GM03348 (cell line): ENCODE measurements around the gene EPHB3.
"Not testable (repeated sequence)": the region's sequence is repeated elsewhere in the genome, so short reads cannot be mapped to it uniquely, and the experiment has no call there.

ENCODE experiments used
- DNase-seq: peaks from one replicate; pipeline ENCODE4 v3.0.0; 2012; ENCODE audit warnings: low spot score

Gene EPHB3

DNA sequence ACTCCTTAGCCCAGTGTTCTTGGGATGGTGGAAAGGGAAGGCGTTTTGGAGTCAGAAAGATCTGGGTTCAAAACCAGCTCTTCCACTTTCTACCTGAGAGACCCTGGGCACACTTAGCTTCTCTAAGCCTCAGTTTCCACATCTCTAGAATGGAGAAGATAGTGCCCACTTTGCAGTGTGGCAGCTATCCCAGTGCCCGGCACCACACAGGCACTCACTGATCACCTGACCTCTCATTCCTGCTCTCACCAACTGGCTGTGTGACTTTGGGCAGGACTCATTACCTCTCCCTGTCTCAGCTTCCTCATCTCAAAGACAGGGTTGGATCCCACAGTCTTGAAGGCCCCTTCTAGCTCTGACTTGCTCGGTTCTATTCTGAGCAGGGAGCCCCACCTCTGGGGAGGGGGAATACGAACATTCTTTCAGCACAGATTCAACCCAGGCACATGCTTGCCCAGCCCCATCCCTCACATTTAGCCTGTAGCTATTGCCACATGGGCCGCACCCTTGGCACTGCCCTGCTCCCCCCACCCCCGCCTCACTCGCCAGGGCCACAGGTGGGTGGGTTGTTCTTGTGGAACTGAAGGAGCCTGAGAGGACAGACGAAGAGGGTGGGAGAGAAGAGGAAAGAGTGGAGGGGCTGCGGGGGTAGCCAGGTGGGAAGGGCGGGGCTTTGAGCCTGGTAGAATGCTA, 39.2 kb downstream of the EPHB3 start:
- DNase-seq = no peak

DNA sequence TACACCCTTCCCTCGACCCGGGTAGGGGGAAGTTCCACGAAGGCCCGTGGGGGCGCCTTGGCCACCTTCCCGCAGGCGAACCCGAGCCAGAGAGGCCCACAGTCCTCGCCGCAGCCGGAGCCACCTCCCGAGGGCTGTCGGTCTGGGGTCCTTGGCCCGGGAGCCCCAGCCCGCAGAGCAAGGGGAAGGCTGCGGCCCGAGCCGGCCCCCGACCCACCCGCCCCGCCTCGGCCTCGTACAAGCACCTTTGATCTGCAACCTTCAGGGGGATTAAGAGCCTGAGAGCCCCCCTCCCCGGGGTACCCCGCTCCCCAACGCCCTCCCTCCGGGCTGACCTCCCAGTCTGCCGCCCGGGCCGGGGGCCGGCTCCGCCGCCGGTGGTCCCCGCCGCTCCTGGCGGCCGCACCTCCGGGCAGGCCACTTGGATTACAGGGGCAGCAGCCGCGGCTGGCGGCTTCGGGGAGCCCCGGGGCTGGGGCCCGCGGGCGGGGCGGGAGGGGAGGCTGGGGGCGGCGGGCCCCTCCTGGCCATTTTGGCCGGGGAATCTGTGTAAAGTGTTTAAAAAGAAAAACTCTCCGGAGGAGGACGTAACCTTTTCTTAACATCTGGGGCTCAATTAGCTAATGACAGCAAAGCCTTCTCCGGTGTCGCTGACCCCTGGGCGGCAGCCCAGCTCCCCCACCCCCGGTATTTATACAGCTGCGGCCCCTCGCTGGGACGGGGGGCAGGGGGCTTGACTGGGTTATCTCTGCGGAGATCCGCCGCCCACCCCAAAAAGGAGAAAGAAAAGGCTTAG, 40.2 kb downstream of the EPHB3 start:
- DNase-seq = no peak

DNA sequence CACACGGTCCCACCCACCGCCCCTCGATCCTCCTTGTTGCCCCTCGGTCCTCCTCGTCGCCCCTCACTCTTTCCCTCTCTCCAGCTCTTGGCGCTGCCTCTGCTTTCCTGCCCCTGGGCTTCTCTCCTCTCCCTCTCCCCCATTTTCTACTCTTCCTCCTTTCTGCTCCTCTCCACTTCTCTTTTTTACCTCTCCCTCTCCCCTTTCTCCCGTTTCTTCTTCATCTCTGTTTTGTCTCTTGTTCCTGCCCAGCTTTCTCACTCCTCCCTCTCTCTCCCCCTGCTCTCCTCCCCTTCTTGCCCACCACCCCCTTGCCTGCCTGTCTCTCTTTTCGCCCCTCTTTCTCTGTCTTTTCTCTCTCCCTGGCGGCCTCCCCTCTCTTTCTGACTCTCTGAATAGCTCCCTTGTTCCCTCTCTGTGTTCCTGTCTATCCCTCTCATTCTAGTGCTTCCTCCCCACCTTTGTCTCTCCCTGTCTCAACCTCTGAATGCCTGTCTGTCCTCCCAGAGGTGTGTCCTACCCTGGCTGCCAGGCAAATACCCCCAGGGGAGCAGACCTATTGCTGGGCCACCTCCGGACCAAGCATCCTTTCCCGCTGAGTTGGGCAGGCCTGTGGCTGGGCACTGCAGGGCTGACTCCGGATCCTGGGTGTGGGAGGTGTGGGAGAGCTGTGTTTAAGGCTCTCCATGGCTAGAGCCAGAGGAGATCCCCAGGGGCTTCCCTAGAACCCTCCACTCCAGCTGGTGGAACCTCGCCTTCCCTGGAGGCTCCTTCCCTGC, 41.0 kb downstream of the EPHB3 start:
- DNase-seq = no peak

DNA sequence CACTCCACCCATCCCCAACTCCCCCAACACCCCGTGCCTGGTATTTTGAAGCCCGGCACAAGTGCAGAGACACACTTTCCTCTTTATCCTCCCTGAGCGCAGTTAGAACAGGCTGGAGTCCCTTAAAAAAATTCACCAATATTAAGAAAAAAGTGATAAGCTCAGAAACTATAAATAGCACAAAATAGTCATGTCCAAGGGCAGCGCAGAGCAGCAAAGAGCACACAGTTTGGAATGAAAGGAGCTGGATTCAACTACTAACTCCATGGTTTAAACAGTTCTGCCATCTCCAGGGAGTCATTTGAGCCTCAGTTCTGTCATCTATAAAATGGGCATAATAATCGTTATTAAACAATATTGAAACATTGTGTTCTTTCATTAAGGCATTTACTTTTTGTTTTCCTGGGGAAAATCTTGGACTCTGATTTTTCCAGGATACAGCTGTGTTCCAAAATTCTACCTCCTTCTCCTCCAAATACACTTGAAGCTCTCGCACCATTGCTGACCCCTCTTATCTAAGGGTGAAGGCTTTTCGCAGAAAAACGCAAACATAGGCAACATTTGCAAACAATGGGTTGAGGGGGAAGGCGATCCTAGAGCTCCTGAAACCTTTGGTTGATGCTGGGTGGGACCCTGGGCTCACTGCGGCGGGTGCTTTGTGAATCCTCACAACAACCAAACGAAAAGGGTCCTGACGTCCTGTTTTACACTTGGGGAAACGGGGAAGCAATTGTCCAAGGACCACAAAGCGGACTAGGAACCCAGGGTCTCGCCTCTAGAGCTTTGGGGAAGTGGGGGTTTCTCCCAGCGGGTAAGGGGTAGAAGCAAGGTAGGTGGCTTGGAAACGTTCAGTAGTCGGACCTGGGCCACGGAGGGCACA, 41.8 kb downstream of the EPHB3 start:
- DNase-seq = no peak

DNA sequence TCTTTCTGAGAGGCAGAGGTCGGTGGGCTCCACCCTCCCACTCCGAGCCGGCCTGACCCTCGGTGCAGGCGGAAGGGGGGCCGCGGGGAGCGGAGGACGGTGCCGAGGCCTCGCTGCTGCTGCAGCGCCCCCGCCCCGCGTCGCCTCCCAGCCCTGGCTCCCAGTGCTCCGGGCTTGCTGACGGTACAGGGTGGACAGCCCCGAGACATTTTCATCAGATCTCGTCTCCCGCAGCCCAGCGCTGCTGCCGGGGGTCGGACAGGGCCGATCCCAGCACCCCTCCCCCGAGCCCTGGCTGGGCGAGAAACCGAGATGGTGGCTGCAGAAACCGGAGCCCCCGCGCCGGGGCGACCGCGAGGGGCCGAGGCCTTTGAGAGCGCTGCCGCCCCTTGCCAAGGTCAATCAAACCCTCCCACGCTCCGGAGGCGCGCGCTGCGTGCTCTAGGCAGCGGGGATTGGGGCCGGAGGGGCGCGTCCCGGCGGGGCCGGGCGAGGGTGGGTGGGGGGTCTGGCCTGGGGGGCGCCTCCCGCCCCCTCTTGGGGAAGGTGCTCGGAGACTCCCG, 42.5 kb downstream of the EPHB3 start:
- DNase-seq = peak; percentile 58

DNA sequence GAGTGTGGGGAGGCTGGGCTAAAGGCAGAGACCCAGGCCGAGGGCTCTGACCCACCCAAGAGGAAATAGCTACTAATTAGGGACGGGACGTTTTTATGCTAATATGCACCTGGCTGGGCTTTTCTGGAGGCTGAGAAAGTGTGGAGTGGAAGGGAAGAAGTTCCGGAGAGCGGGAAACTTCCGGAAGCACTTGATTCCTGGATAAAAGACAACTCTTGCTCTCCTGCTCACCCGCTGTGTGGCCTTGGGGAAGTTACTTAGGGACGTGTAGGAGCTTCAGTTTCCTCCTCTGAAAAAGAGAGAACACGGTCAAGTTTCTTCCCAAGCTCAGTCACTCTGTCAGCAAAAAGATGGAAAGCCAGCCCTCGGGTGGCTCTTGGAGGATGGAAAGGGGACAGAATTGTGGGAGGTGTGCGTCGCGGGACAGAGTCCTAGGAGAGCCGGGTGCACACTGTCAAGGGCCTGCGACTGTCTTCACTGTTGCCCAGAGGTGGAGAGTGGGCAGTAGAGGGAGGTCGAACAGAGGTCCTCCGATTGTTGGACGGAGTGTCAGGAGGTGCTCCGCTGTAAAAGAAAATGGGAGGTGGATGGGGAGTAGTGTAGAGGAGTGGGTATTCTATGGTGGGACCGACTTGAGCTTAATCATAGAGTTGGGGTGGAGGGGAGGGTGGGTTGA, 43.2 kb downstream of the EPHB3 start:
- no peak for DNase-seq

DNA sequence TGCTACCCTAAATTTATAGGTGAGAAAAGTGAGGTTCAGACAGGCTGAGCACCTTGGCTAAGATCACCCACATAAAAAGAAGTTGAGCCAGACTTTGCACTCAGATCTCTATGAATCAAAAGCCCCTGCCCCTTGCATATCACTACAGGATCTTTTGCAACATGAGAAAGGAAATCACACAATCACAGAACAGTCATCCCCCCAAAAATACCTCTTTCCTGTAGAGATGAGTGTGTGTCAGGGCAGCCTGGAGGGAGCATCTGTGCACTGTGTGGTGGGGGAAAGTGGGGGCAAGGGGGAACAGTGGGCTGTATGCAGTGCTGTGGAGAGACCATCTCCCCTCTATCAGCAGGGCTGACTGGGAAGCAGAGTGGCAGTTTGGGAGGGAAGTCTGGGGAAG, 46.6 kb downstream of the EPHB3 start:
- no peak for DNase-seq

DNA sequence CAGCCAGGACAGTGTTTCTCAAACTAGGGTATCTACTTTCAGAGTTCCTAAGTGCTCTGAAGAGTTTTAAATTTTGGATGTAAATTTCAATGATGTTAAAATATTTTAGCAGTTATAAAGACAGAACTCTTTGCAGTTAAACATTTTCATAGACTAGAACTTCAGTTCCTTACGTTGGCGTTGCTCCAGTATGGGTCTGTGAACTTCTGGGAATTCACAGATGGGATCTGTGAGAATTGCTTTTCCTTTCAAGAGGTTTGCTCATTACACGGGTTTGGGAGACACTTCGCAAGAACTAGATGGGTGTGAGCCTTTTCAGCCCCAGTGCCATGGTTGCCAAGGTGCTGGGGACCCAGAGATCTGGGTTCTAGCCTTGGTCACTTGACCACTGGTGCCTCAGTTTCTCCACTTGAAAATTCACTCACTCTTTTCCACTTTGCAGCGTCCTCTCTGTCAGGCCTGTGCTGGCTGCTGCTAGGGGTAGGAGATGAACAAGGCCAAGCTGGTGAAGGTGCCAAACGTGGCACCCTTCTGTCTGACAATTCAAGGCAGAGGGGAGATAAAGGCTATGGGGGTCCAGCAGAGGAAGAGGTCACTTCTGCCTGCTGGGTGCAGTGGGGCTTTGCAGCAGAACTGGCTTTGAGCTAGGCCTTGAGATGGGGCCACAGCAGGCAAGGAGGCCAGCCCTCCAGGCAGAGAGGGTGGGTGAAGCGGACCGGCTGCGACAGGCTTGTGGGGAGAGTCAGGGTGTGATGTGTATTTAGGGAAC, 48.1 kb downstream of the EPHB3 start:
- no peak for DNase-seq

DNA sequence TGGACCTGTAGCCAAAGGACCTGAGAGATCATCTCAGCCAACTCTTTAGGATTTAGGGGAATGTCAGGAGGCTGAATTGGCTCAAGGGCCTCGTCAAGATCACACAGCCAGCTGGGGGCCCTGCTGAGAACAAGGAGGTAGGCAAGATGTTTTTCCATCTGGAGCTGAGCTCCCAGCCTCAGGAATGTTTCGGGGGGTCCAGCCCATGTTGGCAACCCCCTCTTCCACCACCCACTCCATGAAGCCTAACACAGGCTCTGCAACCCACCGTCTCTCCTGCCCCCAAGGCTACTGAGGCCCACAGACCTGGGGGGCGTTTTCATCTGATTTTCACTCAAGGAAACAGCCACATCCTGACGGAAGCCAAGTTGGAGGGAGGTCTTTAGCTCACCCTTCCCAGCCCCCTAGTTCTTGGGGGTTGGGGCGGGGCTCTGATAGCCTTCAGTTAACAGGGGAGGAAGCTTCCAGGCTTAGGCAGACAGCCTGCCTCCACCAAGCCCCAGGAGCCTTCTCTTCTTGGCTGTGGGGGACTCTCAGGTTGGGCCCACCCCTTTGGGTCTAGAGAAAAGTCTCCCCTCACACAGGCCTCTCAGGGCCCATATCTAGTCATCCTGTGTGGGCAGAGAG, 48.8 kb downstream of the EPHB3 start:
- DNase-seq = no peak

DNA sequence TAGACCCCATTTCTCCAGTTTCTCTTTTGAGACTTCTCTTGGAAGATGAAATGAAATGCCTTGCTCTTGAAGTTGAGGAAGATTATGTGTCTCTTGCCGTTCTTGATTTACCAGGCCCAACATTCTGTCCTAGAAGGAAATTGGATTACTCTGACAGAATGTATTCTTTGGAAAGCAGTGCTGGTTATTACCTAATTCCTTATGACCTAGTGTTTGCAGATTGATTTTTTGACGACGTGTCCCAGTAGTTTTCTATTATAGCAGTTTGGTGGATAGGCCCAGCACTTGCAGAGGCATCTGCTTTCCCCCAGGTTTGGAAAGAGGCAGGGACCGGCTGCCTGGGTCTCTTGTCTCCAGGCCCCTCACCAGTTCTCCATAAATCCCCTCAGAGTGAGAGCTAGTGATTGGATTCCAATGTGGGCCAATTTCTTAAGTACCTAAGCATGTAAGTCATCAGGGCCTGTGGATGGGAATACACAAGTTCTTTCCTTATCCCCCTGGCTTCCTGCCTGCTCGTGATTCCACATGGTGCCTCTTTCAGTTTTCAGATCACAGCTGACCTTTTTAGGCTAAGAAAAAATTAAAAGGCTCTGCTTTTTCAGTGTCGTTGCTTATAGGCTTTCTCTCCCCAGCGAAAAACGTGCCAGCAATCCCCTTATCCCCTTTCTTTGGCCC, 50.2 kb downstream of the EPHB3 start:
- DNase-seq = no peak

DNA sequence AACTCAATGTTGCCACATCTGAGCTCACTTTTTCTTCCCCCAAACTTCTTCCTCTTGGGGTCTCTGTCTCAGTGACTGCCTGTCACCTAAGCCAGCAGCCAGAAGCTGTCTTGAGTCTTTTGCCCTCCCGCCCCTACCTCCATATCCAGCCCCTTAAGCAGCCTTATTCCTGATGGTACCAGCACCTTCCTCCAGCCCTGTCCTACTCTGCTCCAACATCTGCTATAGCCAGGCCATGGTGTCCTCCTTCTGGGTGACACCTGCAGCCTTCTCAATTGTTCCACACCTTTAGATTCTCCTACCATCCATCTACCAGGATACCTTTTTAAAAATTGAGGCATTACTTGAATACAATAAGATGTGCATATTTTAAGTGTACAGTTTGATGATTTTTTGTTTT, 53.8 kb downstream of the EPHB3 start:
- no peak for DNase-seq

DNA sequence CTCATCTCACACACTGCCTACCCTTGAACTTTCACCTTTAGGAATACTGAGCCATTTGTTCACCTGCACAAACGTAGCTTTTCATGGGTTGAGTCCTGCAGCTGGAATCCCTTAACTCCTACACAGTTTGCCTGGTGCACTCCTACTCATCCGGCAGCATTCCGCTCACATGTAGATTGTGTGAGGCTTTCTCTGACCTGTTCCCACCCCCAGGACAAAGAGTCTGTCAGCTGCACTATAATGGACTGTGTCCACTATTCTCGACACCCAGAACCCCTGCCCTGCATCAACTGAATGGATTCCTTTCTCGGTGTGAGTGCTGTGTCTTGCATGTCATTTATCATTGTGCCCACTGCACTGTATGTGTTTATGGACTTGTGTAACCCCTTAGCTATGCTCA, 54.9 kb downstream of the EPHB3 start:
- no peak for DNase-seq

DNA sequence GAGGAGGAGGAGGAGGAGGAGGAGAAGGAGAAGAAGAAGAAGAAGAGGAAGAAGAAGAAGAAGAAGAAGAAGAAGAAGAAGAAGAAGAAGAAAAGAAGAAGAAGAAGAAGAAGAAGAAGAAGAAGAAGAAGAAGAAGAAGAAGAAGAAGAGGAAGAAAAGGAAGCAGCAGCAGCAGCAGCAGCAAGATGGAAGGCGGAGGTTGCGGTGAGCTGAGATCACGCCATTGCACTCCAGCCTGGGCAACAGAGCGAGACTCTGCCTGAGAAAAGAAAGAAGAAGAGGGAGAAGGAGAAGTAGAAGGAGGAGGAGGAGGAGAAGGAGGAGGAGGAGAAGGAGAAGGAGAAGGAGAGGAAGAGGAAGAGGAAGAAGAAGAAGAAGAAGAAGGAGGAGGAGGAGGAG, 55.7 kb downstream of the EPHB3 start:
- not testable (repeated sequence) for DNase-seq

DNA sequence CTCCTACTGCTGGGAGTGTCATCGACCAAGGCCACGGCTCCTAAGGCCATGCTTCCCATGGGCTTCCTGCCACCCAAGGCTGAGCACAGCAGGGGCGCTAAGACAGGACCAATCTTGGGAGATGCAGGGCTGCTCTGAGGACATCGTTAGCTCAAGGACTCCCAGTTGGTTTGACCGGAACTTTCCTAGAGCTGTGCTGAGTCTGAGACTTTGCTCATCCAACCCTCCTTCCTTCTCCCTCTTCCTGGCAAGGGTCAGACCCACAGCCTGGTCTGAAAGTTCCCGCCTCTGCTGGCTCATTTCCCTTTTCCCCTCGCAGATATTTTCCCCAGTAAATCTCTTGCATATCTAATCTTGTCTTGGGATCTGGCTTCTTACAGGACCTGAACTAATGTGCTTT, 57.2 kb downstream of the EPHB3 start:
- DNase-seq = no peak

DNA sequence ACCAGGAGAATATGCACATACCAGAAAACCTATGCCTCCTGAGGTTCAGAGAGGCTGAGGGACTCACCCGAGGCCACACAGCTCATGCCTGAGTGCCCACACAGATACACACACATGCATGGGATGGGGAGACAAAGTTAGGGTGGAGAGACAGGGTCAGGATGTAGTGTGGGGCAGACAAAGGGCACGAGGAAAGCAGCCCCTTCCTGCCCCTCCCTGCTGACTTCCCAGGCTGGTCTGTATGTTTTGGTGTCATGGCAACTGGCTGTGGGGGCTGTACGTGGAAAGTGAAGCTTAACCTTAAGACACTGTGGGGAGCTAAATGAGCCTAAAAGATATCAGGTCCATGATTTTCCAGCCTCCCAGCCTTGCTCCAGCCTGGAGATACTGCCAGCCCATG, 57.8 kb downstream of the EPHB3 start:
- no peak for DNase-seq

DNA sequence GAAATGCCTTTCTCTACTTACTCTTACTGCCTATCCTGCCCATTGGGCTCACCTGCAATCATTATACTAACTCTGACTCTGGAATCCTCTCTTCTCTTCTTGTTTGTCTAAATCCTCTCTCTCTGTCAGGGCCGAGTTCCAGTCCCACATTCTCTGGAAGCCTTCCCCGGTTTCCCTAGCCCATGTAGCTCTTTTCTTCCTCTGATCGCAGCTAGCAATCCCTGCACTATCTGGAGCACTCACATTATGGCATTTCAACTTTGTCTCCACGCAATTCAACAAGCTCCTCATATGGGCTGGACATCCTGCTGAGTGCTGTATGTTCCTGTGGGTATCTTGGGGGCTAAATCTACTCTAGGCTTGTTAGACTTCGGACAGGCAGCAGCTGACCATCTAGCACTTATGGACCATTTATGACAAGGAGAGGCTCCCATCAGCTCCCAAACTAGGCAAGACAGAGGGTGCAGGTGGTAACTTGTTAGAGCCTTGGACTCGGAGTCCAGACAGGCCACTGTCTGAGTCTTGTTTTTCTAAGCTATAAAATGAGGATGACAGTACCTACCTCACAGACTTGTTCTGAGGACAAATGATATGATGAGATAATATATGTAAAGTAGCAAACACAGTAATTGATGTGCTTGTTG, 58.3 kb downstream of the EPHB3 start:
- no peak for DNase-seq

DNA sequence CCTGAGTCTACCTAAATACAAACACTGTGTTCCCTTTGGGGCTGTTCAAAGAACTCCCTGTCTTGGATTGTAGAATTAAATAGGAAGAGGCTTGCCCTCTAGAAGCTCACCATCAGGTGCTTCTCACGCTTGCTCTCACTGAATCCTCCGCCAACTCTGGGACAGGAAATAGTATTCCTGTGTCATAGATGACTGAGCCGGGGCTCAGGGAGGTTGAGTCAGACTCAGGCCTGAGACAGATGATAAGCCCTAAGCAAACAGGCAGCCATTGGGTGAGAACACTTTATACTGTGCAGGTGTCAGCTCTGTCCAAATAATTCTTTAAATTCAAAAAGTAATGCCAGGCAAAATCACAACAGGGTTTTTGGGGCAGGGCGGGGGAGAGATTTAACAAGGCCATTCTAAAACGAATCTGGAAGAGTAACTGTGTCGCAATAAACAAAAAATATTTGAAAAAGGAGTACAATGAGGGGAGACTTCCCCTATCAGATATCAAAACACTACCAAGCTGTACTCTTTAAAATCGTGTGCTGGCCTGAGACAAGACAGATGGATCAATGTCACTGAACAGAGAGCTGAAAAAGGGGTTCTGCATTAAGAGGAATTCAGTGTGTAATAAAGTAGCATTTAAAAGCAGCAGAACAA, 59.0 kb downstream of the EPHB3 start:
- no peak for DNase-seq

DNA sequence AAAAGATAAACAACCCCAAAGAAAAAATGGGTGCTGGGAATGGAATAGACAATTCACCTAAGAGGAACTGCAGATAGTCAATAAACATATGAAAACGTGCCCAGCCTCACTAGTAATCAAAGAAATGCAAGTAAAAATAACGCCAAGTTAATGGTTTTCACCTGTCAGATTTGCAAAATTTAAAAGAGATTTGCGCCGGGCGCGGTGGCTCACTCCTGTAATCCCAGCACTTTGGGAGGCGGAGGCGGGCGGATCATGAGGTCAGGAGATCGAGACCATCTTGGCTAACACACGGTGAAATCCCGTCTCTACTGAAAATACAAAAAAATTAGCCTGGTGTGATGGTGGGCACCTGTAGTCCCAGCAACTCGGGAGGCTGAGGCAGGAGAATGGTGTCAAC, 60.6 kb downstream of the EPHB3 start:
- not testable (repeated sequence) for DNase-seq
